Breast epithelium (tissue), 4 donors: Measurements from ENCODE around the gene SNTG2. TPM values are rescaled to one million over a fixed set of nuclear protein-coding genes. Genes with fewer than 3 reads are reported as not detected.
A peak's percentile ranks its signal among the peaks of the same experiment; 100 is the strongest.

ENCODE experiments used
- DNase-seq, 2 donors: peaks; one replicate each; pipeline ENCODE4 v3.0.0-alpha.2; 2019; ENCODE audit warnings: low spot score in 2 of 2
- H3K27ac ChIP-seq, 2 donors: fragments of 200-600 bp; sonication (generic) in 1 of 2; one replicate each; pipeline ENCODE4 v1.5.1; 2016 to 2019; ENCODE audit warnings: mild to moderate bottlenecking in 1 of 2
- H3K27me3 ChIP-seq, 2 donors: fragments of 200-600 bp; sonication (generic) in 1 of 2; one replicate each; pipeline versions ENCODE4 v1.5.1 to v1.6.0; 2017 to 2019; ENCODE audit warnings: control low read depth in 1 of 2, mild to moderate bottlenecking in 1 of 2
- H3K36me3 ChIP-seq: fragments of 200-600 bp; one replicate; pipeline ENCODE4 v1.5.1; 2019
- H3K4me1 ChIP-seq, 2 donors: fragments of 200-600 bp; sonication (generic); one replicate each; pipeline ENCODE4 v1.5.1; 2016 to 2019; ENCODE audit warnings: control low read depth in 1 of 2
- H3K4me3 ChIP-seq, 3 donors: fragments of 200-600 bp; sonication (generic); 1 replicate in 2 of 3; 2 replicates in 1 of 3; pipeline ENCODE4 v1.5.1; 2016 to 2019; ENCODE audit warnings: mild to moderate bottlenecking in 3 of 3, moderate library complexity in 2 of 3
- H3K9me3 ChIP-seq, 2 donors: fragments of 200-600 bp; sonication (generic) in 1 of 2; one replicate each; pipeline ENCODE4 v1.5.1; 2016 to 2019; ENCODE audit warnings: control low read depth in 1 of 2
- CTCF ChIP-seq, 3 donors: fragments of 450-650 bp; IDR thresholded peaks; one replicate each; pipeline ENCODE4 v1.5.1; 2016 to 2017; ENCODE audit warnings: antibody characterized with exemption in 3 of 3, mild to moderate bottlenecking in 3 of 3, moderate library complexity in 3 of 3
- POLR2A ChIP-seq: fragments of 450-650 bp; IDR thresholded peaks from one replicate; pipeline ENCODE4 v1.6.1; 2016; ENCODE audit warnings: antibody characterized with exemption, mild to moderate bottlenecking, moderate library complexity
- POLR2AphosphoS5 ChIP-seq, 3 donors: sonication (generic); formaldehyde crosslinking; IDR thresholded peaks; one replicate each; pipeline ENCODE4 v1.6.1; 2017; ENCODE audit warnings: antibody characterized with exemption in 3 of 3
- intact Hi-C: fragments of 100-400 bp; cut with DNase I; formaldehyde crosslinking; loops from one replicate; pipeline ENCODE4 v1.15.1; 2023; ENCODE audit warnings: low total_unique reads
- total RNA-seq, 3 donors: library from RNA; depleted of rRNA; stranded (reverse); fragments of >200 nt; gene quantifications; one replicate each; pipeline ENCODE4 v1.1.0, GENCODE V29; 2016

Gene SNTG2
- total RNA-seq, 3 donors from 2014 or later: 4.6 to 7.4 (median 6.0) TPM

GRCh38 chr2:1162246-1162645 lies 211.6 kb downstream of the SNTG2 start:
- no peak for DNase-seq
- Histone ChIP-seq H3K9me3 (no peaks in the 10 kb centered on the region), H3K4me3 (no peak overlapping the region), H3K27ac (peak overlapping the region in 1 of 2 donors; percentile 38), H3K27me3 (no peaks in the 10 kb centered on the region), H3K36me3 (no peaks in the 10 kb centered on the region), H3K4me1 (no peaks in the 10 kb centered on the region)
- TF ChIP-seq POLR2A: no peak
- TF ChIP-seq POLR2AphosphoS5 (IDR thresholded peaks at IDR 0.05): no peak
- TF ChIP-seq CTCF (IDR thresholded peaks at IDR 0.05): no peak
- intact Hi-C loops: no loop called here

GRCh38 chr2:1162768-1163584 lies 212.3 kb downstream of the SNTG2 start:
- DNase-seq: no peak
- Histone ChIP-seq H3K9me3 (no peaks in the 10 kb centered on the region), H3K27ac (peak overlapping the region in 1 of 2 donors; percentile 72), H3K27me3 (no peaks in the 10 kb centered on the region), H3K4me1 (no peaks in the 10 kb centered on the region), H3K36me3 (no peaks in the 10 kb centered on the region), H3K4me3 (no peak overlapping the region)
- TF ChIP-seq POLR2AphosphoS5 (IDR thresholded peaks at IDR 0.05): no peak
- TF ChIP-seq POLR2A: no peak
- TF ChIP-seq CTCF (IDR thresholded peaks at IDR 0.05): no peak
- intact Hi-C loops: no loop called here

- DNase-seq: no peak
- peaks cover 0 to 2% of the 10 kb centered on the region in 2 donors for H3K27me3 ChIP-seq
- no peak overlapping the region for H3K4me3 ChIP-seq
- no peaks in the 10 kb centered on the region for H3K4me1 ChIP-seq
- TF ChIP-seq CTCF (IDR thresholded peaks at IDR 0.05) (no peak), POLR2A (no peak), POLR2AphosphoS5 (IDR thresholded peaks at IDR 0.05) (no peak)
- intact Hi-C loops: no loop called here
- no peaks in the 10 kb centered on the region for H3K36me3 ChIP-seq
- H3K27ac ChIP-seq: no peak overlapping the region
- H3K9me3 ChIP-seq: no peaks in the 10 kb centered on the region
Observed at GRCh38 chr2:1166976-1167375, 216.3 kb downstream of the SNTG2 start.

- no peak for DNase-seq
- no peaks in the 10 kb centered on the region for H3K4me1 ChIP-seq
- H3K9me3 ChIP-seq: no peaks in the 10 kb centered on the region
- intact Hi-C loops: no loop called here
- no peak overlapping the region for H3K27ac ChIP-seq
- peaks cover 0 to 9% of the 10 kb centered on the region in 2 donors for H3K27me3 ChIP-seq
- no peak overlapping the region for H3K4me3 ChIP-seq
- H3K36me3 ChIP-seq: no peaks in the 10 kb centered on the region
- no peak for TF ChIP-seq POLR2A
- no peak for TF ChIP-seq POLR2AphosphoS5 (IDR thresholded peaks at IDR 0.05)
- no peak for TF ChIP-seq CTCF (IDR thresholded peaks at IDR 0.05)
Observed at GRCh38 chr2:1168846-1169245, 218.2 kb downstream of the SNTG2 start.

GRCh38 chr2:1169291-1169949 lies 218.8 kb downstream of the SNTG2 start:
- intact Hi-C loops: no loop called here

More at GRCh38 chr2:1169291-1169949, 218.8 kb downstream of the SNTG2 start:
- Histone ChIP-seq H3K4me3 (no peak overlapping the region), H3K27me3 (peaks cover 0 to 9% of the 10 kb centered on the region in 2 donors), H3K9me3 (no peaks in the 10 kb centered on the region), H3K36me3 (no peaks in the 10 kb centered on the region), H3K4me1 (no peaks in the 10 kb centered on the region), H3K27ac (no peak overlapping the region)
- DNase-seq: no peak
- TF ChIP-seq CTCF (IDR thresholded peaks at IDR 0.05) (no peak), POLR2A (no peak), POLR2AphosphoS5 (IDR thresholded peaks at IDR 0.05) (no peak)
